Right hindlimb (tissue), 1 donor: ENCODE measurements around the gene FAM209B.
"Not testable (repeated sequence)": the region's sequence is repeated elsewhere in the genome, so short reads cannot be mapped to it uniquely, and the experiment has no call there.

ENCODE experiments used
- DNase-seq: peaks from one replicate; pipeline ENCODE4 v3.0.0-alpha.2; 2018

Gene FAM209B

GRCh38 chr20:56532946-56533345, at the start of gene FAM209B:
Gene FAM209B, plus strand, starts transcription at chr20:56533246. Its CDS starts 96 bp downstream, at chr20:56533342.
- not testable (repeated sequence) for DNase-seq

GRCh38 chr20:56483970-56484369, 49.1 kb upstream of the FAM209B start:
- no peak for DNase-seq

GRCh38 chr20:56487216-56487615, 45.8 kb upstream of the FAM209B start:
- no peak for DNase-seq

- no peak for DNase-seq
Measured at GRCh38 chr20:56488566-56488965, 44.5 kb upstream of the FAM209B start.

GRCh38 chr20:56501116-56501515, 31.9 kb upstream of the FAM209B start:
- DNase-seq: no peak

- DNase-seq: no peak
Measured at GRCh38 chr20:56503916-56504315, 29.1 kb upstream of the FAM209B start.

- no peak for DNase-seq
Measured at GRCh38 chr20:56504373-56505005, 28.6 kb upstream of the FAM209B start.

- DNase-seq: no peak
Measured at GRCh38 chr20:56506103-56506502, 26.9 kb upstream of the FAM209B start.

GRCh38 chr20:56511926-56512325, 21.1 kb upstream of the FAM209B start:
- DNase-seq: no peak

GRCh38 chr20:56513161-56514150, 19.6 kb upstream of the FAM209B start:
- DNase-seq: no peak

GRCh38 chr20:56516631-56517030, 16.4 kb upstream of the FAM209B start:
- DNase-seq: no peak

GRCh38 chr20:56517211-56517610, 15.8 kb upstream of the FAM209B start:
- no peak for DNase-seq

GRCh38 chr20:56517641-56518040, 15.4 kb upstream of the FAM209B start:
- DNase-seq: no peak

- no peak for DNase-seq
Measured at GRCh38 chr20:56518126-56518525, 14.9 kb upstream of the FAM209B start.

- no peak for DNase-seq
Measured at GRCh38 chr20:56518721-56519398, 14.2 kb upstream of the FAM209B start.

- DNase-seq: no peak
Measured at GRCh38 chr20:56519551-56519950, 13.5 kb upstream of the FAM209B start.

GRCh38 chr20:56520180-56520579, 12.9 kb upstream of the FAM209B start:
- DNase-seq: no peak

- not testable (repeated sequence) for DNase-seq
Measured at GRCh38 chr20:56520746-56521354, 12.2 kb upstream of the FAM209B start.

- DNase-seq: no peak
Measured at GRCh38 chr20:56522311-56522710, 10.7 kb upstream of the FAM209B start.

GRCh38 chr20:56524444-56524843, 8.6 kb upstream of the FAM209B start, which contains the start of gene FAM209A:
Gene FAM209A, plus strand, starts transcription at chr20:56524744. Its CDS starts 65 bp downstream, at chr20:56524809.
- not testable (repeated sequence) for DNase-seq

- no peak for DNase-seq
Measured at GRCh38 chr20:56527521-56527920, 5.5 kb upstream of the FAM209B start.

GRCh38 chr20:56537997-56538396, 5.0 kb downstream of the FAM209B start:
- DNase-seq: no peak

GRCh38 chr20:56540415-56540814, 7.4 kb downstream of the FAM209B start:
- DNase-seq: no peak
